Epithelial cell of proximal tubule (primary cell): ENCODE measurements around the gene RAD51AP1. TPM values are rescaled to one million over a fixed set of nuclear protein-coding genes. Genes with fewer than 3 reads are reported as not detected.
A peak's percentile ranks its signal among the peaks of the same experiment; 100 is the strongest.

Experiments
- DNase-seq: peaks from one replicate; pipeline ENCODE4 v3.0.0-alpha.2; 2011; ENCODE audit warnings: low read depth
- H3K4me3 ChIP-seq: 2 replicates; pipeline ENCODE4 v1.5.1; 2011; ENCODE audit warnings: low read depth, mild to moderate bottlenecking, low read length
- CTCF ChIP-seq: conservative IDR thresholded peaks from 2 replicates; pipeline ENCODE4 v1.5.1; 2012; ENCODE audit warnings: low read depth, mild to moderate bottlenecking, low read length
- total RNA-seq: library from RNA; depleted of rRNA; stranded (reverse); fragments of >200 nt; gene quantifications from 2 replicates; pipeline ENCODE4 v1.2.3, GENCODE V29; 2015

Gene RAD51AP1
- total RNA-seq, 1 donor from 2014 or later = 62.7 TPM

- H3K4me3 ChIP-seq = peak within 1 kb of the TSS; percentile 44
- no peak for DNase-seq
- TF ChIP-seq CTCF = no peak
Measured at GRCh38 chr12:4562034-4562657, 23.5 kb downstream of the RAD51AP1 start, which contains the start of gene DYRK4. Gene DYRK4, plus strand, starts transcription at chr12:4562208. Its CDS starts 38 bp downstream, at chr12:4562246.

GRCh38 chr12:4563336-4563735 is 24.6 kb downstream of the RAD51AP1 start:
- no peak overlapping the region for H3K4me3 ChIP-seq
- DNase-seq = no peak
- TF ChIP-seq CTCF = no peak

- no peak for DNase-seq
- no peak for TF ChIP-seq CTCF
Measured at GRCh38 chr12:4564818-4565217, 26.1 kb downstream of the RAD51AP1 start.

GRCh38 chr12:4566474-4566873 is 27.8 kb downstream of the RAD51AP1 start:
- no peak overlapping the region for H3K4me3 ChIP-seq
- TF ChIP-seq CTCF = no peak
- DNase-seq = no peak

More at GRCh38 chr12:4564818-4565217, 26.1 kb downstream of the RAD51AP1 start:
- no peak overlapping the region for H3K4me3 ChIP-seq

GRCh38 chr12:4567073-4567881 is 28.6 kb downstream of the RAD51AP1 start:
- no peak for DNase-seq
- H3K4me3 ChIP-seq = no peak overlapping the region
- no peak for TF ChIP-seq CTCF

- DNase-seq = no peak
- TF ChIP-seq CTCF = no peak
- H3K4me3 ChIP-seq = no peak overlapping the region
Measured at GRCh38 chr12:4569261-4569660, 30.6 kb downstream of the RAD51AP1 start.
